ENCODE measurements around the gene PINK1.

DNA sequence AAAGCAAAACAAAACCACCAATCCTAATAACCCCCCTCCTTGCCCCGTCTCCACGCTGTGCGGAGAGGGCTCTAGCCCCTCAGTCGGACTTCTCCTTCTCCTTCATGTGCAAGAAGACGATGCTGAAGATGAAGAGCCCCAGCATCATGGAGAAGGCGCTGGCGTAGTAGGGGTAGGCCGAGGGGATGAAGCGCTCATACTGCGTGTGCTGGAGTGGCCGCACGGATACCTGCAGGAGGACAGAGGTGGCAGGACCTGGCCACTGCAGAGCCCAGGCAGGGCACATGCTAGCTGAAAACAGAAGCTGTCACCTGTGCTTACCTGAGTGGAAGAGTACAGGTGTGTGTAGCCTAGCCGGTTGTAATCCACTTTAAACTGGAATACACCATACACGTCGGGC is 19.0 kb downstream of the PINK1 start:
- TF ChIP-seq EZH2phosphoT487 (IDR thresholded peaks at IDR 0.05; ENCODE audit: borderline replicate concordance, low read depth) (no peak), RAD21 (IDR thresholded peaks at IDR 0.05; ENCODE audit: low read length) (no peak), TAF1 (IDR thresholded peaks at IDR 0.05; ENCODE audit: borderline replicate concordance, low read depth, low read length) (no peak), SMC3 (IDR thresholded peaks at IDR 0.05; ENCODE audit: low read depth, low read length) (no peak), YY1 (IDR thresholded peaks at IDR 0.05; ENCODE audit: low read depth) (no peak), SIN3A (IDR thresholded peaks at IDR 0.05; ENCODE audit: borderline replicate concordance, low read depth, low read length) (no peak)
- TF ChIP-seq, protein P1, sequence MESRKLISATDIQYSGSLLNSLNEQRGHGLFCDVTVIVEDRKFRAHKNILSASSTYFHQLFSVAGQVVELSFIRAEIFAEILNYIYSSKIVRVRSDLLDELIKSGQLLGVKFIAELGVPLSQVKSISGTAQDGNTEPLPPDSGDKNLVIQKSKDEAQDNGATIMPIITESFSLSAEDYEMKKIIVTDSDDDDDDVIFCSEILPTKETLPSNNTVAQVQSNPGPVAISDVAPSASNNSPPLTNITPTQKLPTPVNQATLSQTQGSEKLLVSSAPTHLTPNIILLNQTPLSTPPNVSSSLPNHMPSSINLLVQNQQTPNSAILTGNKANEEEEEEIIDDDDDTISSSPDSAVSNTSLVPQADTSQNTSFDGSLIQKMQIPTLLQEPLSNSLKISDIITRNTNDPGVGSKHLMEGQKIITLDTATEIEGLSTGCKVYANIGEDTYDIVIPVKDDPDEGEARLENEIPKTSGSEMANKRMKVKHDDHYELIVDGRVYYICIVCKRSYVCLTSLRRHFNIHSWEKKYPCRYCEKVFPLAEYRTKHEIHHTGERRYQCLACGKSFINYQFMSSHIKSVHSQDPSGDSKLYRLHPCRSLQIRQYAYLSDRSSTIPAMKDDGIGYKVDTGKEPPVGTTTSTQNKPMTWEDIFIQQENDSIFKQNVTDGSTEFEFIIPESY (IDR thresholded peaks at IDR 0.05; ENCODE audit: borderline replicate concordance, low read depth), result no peak
- TF ChIP-seq, protein P2, sequence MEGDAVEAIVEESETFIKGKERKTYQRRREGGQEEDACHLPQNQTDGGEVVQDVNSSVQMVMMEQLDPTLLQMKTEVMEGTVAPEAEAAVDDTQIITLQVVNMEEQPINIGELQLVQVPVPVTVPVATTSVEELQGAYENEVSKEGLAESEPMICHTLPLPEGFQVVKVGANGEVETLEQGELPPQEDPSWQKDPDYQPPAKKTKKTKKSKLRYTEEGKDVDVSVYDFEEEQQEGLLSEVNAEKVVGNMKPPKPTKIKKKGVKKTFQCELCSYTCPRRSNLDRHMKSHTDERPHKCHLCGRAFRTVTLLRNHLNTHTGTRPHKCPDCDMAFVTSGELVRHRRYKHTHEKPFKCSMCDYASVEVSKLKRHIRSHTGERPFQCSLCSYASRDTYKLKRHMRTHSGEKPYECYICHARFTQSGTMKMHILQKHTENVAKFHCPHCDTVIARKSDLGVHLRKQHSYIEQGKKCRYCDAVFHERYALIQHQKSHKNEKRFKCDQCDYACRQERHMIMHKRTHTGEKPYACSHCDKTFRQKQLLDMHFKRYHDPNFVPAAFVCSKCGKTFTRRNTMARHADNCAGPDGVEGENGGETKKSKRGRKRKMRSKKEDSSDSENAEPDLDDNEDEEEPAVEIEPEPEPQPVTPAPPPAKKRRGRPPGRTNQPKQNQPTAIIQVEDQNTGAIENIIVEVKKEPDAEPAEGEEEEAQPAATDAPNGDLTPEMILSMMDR (IDR thresholded peaks at IDR 0.05), result no peak
- TF ChIP-seq, protein P3, sequence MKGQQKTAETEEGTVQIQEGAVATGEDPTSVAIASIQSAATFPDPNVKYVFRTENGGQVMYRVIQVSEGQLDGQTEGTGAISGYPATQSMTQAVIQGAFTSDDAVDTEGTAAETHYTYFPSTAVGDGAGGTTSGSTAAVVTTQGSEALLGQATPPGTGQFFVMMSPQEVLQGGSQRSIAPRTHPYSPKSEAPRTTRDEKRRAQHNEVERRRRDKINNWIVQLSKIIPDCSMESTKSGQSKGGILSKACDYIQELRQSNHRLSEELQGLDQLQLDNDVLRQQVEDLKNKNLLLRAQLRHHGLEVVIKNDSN (IDR thresholded peaks at IDR 0.05; ENCODE audit: borderline replicate concordance, low read depth), result no peak
